Thoracic aorta (tissue), 2 donors: Measurements from ENCODE around the gene NEDD8. TPM values are rescaled to one million over a fixed set of nuclear protein-coding genes. Genes with fewer than 3 reads are reported as not detected.

Experiments
- ATAC-seq: fragments of 150-250 bp; one replicate; pipeline ENCODE4 v1.8.0; 2017; ENCODE audit warnings: low read depth; ENCODE audit not compliant: insufficient number of reproducible peaks, low FRiP score
- DNase-seq: peaks from one replicate; pipeline ENCODE4 v3.0.0-alpha.2; 2020; ENCODE audit warnings: low spot score
- H3K27ac ChIP-seq, 2 donors: fragments of 200-600 bp; sonication (generic); 1 replicate in 1 of 2; 2 replicates in 1 of 2; pipeline ENCODE4 v1.5.1; 2016; ENCODE audit warnings: mild to moderate bottlenecking in 2 of 2, moderate library complexity in 2 of 2
- H3K27me3 ChIP-seq: fragments of 200-600 bp; sonication (generic); replicated peaks from 2 replicates; pipeline ENCODE4 v1.6.0; 2016; ENCODE audit warnings: mild to moderate bottlenecking; ENCODE audit not compliant: insufficient read depth
- H3K36me3 ChIP-seq: fragments of 200-600 bp; sonication (generic); one replicate; pipeline ENCODE4 v1.5.1; 2016
- H3K4me1 ChIP-seq, 2 donors: fragments of 200-600 bp; sonication (generic); 1 replicate in 1 of 2; 2 replicates in 1 of 2; pipeline versions ENCODE4 v1.5.1 to v1.6.0; 2016; ENCODE audit warnings: low read depth in 2 of 2, mild to moderate bottlenecking in 1 of 2; ENCODE audit not compliant: control insufficient read depth in 1 of 2
- H3K4me3 ChIP-seq: fragments of 200-600 bp; sonication (generic); 2 replicates; pipeline ENCODE4 v1.5.1; 2016; ENCODE audit warnings: mild to moderate bottlenecking
- H3K9me3 ChIP-seq: fragments of 200-600 bp; sonication (generic); 2 replicates; pipeline ENCODE4 v1.5.1; 2016
- CTCF ChIP-seq: fragments of 200-600 bp; sonication (generic); IDR thresholded peaks from one replicate; pipeline ENCODE4 v1.5.1; 2019; ENCODE audit warnings: antibody characterized with exemption
- total RNA-seq, 2 donors: library from RNA; depleted of rRNA; stranded (reverse); fragments of >200 nt; gene quantifications; one replicate each; pipeline versions ENCODE4 v1.1.0 to v1.2.3, GENCODE V29; 2016

NEDD8 gene
- total RNA-seq, 2 donors from 2014 or later, result 76.0 to 91.4 TPM

- no peak for TF ChIP-seq CTCF
- Histone ChIP-seq H3K4me1 (peaks cover 0 to 8% of the 10 kb centered on the region in 2 donors), H3K4me3 (no peak overlapping the region), H3K27ac (no peak overlapping the region), H3K9me3 (no peaks in the 10 kb centered on the region), H3K27me3 (no peaks in the 10 kb centered on the region), H3K36me3 (no peaks in the 10 kb centered on the region)
- ATAC-seq (no peak), DNase-seq (no peak)
Observed at GRCh38 chr14:24255931-24256711, 24.0 kb upstream of the NEDD8 start.

GRCh38 chr14:24255438-24255837 lies 23.3 kb upstream of the NEDD8 start:
- no peak for TF ChIP-seq CTCF
- H3K4me3 ChIP-seq, result no peak overlapping the region
- H3K9me3 ChIP-seq, result no peaks in the 10 kb centered on the region
- no peak for ATAC-seq
- H3K27me3 ChIP-seq, result no peaks in the 10 kb centered on the region
- H3K4me1 ChIP-seq, result peaks cover 0 to 8% of the 10 kb centered on the region in 2 donors
- H3K36me3 ChIP-seq, result no peaks in the 10 kb centered on the region
- no peak for DNase-seq
- H3K27ac ChIP-seq, result no peak overlapping the region

DNA sequence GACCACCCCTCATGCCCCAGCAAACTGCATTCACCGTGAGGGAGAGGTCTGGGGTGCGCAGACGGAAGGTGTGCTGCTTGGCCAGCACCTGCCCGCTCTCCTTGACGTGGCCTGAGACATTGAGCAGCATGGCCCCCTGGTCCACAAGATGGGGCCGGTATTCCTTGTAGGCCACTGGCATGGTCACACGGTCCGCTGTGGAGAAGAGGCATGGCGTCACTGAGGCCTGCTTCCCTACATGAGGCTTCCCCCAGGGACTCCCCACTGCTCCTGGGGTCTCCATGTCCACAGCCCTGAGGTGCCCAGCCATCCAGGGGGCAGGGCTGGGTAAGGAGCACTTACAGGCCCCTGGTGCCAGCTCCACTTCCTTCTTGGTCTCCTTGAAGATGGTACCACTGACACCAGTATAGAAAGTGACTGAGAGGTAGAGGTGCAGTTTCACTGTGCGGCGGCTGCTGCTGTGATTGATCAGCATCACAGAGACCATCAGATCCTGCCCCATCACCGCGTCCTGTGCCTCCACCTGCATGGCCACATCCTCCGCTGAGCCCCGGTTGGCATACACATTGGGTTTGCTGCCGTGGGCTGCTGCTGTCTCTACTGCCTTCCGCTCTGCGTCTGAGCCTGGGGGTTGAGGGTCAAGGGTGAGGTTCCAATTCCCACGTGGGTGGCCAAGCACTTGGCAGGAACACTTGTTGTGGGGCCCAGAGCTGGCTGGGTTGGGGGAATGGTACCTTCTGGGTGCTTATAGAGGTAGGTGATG lies 22.6 kb upstream of the NEDD8 start:
- H3K36me3 ChIP-seq, result no peaks in the 10 kb centered on the region
- no peak overlapping the region for H3K4me3 ChIP-seq
- H3K27ac ChIP-seq, result no peak overlapping the region
- no peak for TF ChIP-seq CTCF
- H3K9me3 ChIP-seq, result no peaks in the 10 kb centered on the region
- ATAC-seq, result no peak
- DNase-seq, result no peak
- H3K4me1 ChIP-seq, result peaks cover 0 to 8% of the 10 kb centered on the region in 2 donors
- no peaks in the 10 kb centered on the region for H3K27me3 ChIP-seq

DNA sequence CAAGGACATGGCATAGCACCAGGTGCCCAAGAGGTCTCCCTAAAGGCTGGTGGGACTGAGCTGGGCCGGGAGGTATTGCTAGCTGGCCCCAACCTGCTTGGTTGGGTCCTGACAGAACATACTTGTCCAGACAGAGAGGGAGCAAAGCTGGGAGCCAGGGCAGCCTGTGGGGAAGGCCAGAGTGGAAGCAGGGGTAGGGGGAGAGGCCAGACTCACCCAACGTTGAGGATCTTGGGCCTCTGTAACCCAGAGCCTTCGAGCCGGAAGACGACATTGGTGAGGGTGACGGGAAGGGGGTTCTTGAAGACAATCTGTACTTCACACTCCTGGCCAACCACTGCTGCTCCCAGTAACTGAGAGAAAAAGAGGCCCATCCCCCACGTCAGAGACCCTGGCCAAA lies 21.8 kb upstream of the NEDD8 start:
- H3K27me3 ChIP-seq, result no peaks in the 10 kb centered on the region
- H3K4me3 ChIP-seq, result no peak overlapping the region
- H3K27ac ChIP-seq, result no peak overlapping the region
- DNase-seq (no peak), ATAC-seq (no peak)
- no peaks in the 10 kb centered on the region for H3K36me3 ChIP-seq
- peaks cover 0 to 2% of the 10 kb centered on the region in 2 donors for H3K4me1 ChIP-seq
- H3K9me3 ChIP-seq, result no peaks in the 10 kb centered on the region
- no peak for TF ChIP-seq CTCF

- DNase-seq (no peak), ATAC-seq (no peak)
- Histone ChIP-seq H3K4me1 (no peaks in the 10 kb centered on the region), H3K4me3 (no peak overlapping the region), H3K27me3 (no peaks in the 10 kb centered on the region), H3K27ac (no peak overlapping the region), H3K36me3 (no peaks in the 10 kb centered on the region), H3K9me3 (no peaks in the 10 kb centered on the region)
- TF ChIP-seq CTCF, result no peak
Observed at GRCh38 chr14:24252289-24253124, 20.3 kb upstream of the NEDD8 start.
